Thymus (tissue), 11 donors: ENCODE results near the gene IFITM10. TPM values are rescaled to one million over a fixed set of nuclear protein-coding genes. Genes with fewer than 3 reads are reported as not detected.
"Not testable (repeated sequence)": the region's sequence is repeated elsewhere in the genome, so short reads cannot be mapped to it uniquely, and the experiment has no call there.

Experiments used
- DNase-seq, 9 donors: peaks; one replicate each; pipeline ENCODE4 v3.0.0-alpha.2; 2013; ENCODE audit warnings: low spot score in 9 of 9, low read depth in 6 of 9, missing footprints in 1 of 9
- H3K27ac ChIP-seq, 2 donors: one replicate each; pipeline ENCODE4 v1.5.1; 2013; ENCODE audit warnings: control low read depth in 1 of 2, low read depth in 1 of 2, low read length in 1 of 2, mild to moderate bottlenecking in 1 of 2, moderate library complexity in 1 of 2
- H3K27me3 ChIP-seq, 2 donors: one replicate each; pipeline ENCODE4 v1.5.1; 2013; ENCODE audit warnings: low read length in 1 of 2; ENCODE audit not compliant: control insufficient read depth in 2 of 2, insufficient read depth in 1 of 2
- H3K36me3 ChIP-seq, 2 donors: one replicate each; pipeline ENCODE4 v1.5.1; 2013; ENCODE audit warnings: low read length in 1 of 2, mild to moderate bottlenecking in 1 of 2, moderate library complexity in 1 of 2; ENCODE audit not compliant: control insufficient read depth in 2 of 2, insufficient read depth in 2 of 2
- H3K4me1 ChIP-seq, 2 donors: one replicate each; pipeline ENCODE4 v1.5.1; 2013; ENCODE audit warnings: low read length in 2 of 2; ENCODE audit not compliant: control insufficient read depth in 2 of 2, insufficient read depth in 2 of 2
- H3K4me3 ChIP-seq, 2 donors: one replicate each; pipeline ENCODE4 v1.5.1; 2013; ENCODE audit warnings: low read length in 2 of 2, control low read depth in 1 of 2, mild to moderate bottlenecking in 1 of 2
- H3K9me3 ChIP-seq, 2 donors: one replicate each; pipeline ENCODE4 v1.5.1; 2013; ENCODE audit warnings: low read length in 1 of 2, mild to moderate bottlenecking in 1 of 2; ENCODE audit not compliant: control insufficient read depth in 2 of 2, insufficient read depth in 1 of 2
- WGBS: extraction: QIAGEN DNeasy Blood & Tissue Kit; methylation state at CpG from one replicate; pipeline ENCODE4 v1.1.7; 2013; 5-methylcytosine and 5-hydroxymethylcytosine counted together
- polyA plus RNA-seq: library from polyadenylated mRNA; stranded (reverse); fragments of 200-250 nt; gene quantifications from one replicate; pipeline ENCODE4 v1.2.3, GENCODE V29; 2013
- total RNA-seq: library from RNA; stranded (reverse); fragments of 120-200 nt; gene quantifications from one replicate; pipeline ENCODE4 v1.2.4, GENCODE V29; 2013
- donor health status: healthy.

The IFITM10 gene
- total and polyA plus RNA-seq, 2 donors, result 0.14 to 0.80 TPM

DNA sequence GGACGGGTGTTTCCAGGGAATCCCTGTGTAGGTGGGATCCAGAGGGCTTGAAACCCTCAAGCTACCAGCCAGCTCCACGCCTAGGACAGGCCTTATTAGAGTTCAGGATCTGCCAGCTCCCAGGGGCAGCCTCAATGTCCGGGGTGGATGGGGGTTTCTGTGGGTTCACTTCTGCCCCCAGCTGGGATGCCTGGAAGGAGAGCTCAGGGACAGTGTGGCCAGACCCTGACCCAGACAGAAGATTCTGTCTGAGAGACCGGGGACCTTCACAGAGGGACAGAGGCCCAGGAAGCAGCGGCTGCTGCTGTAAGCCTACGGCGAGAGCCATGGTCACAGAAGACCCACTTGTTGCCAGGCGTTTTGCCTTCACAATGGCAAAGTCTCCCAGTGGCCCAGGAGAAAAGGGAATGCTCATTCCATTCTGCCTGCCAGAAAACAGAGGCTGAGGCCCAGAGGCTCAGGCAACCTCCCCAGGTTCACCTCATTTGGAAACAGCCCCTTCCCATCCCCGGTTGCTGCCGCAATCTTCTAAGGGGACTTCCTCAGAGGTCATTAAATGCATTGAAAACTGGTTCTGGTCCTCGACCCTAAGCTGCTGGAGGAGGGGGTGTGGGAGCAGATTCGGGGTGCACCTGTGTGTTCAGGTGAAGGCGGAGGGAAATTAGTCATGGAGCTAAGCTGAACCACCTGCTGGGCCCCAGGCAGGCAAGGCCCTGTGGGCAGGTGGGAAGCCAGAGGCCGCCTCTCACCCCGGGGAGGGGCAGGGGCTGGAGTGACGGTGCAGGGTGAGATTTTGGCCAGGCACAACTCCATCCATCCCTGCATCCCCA lies 58.3 kb downstream of the IFITM10 start:
- no peak for DNase-seq
- 95% methylated on average over 16 of the region's 16 CpGs for WGBS
- H3K9me3 ChIP-seq, result peaks cover 0 to 3% of the 10 kb centered on the region in 2 donors
- H3K4me1 ChIP-seq, result peaks cover 0 to 13% of the 10 kb centered on the region in 2 donors
- peaks cover 5 to 29% of the 10 kb centered on the region in 2 donors for H3K27me3 ChIP-seq
- H3K36me3 ChIP-seq, result no peaks in the 10 kb centered on the region
- no peak overlapping the region for H3K4me3 ChIP-seq
- no peak overlapping the region for H3K27ac ChIP-seq

DNA sequence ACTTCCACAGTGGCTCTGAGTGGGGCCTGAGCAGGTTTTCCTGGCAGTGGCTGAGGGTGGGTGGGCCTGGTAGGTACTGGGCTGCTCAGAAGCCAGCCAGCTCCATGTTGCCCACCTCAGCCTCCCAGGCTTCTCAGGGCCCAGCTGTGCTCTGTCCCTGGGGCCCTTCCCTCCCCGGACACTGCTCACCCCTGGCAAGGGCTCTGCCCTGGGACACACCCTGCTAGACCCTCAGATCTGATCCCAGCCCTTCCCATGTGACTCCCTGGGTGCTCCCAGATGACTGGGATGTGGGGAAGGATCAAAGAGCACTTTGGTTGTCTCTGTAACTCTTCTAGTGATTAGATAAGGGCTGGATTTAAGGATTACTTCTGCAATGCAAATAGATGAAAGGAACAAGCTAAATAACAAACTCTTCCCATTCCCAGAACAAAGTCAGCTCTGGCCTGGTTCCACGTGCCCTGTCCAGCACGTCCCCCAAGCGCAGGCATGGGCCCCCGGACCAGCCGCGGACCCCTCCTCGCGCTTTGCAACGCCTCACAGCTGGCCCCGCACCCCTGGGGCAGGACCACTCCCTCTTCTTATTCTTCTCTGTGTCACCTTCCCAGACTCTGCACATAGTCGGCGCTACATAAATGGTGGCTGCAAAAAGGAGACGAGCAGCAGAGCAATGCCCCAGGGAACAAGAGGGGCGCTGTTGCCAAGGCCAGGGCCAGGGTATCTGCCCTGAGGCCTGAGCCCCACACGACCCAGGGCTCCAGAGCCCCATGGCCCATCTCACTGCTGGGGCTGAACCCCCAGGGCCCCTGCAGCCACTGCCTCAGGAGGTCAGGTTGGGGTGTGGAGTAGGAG lies 59.1 kb downstream of the IFITM10 start:
- Histone ChIP-seq H3K4me1 (peaks cover 0 to 13% of the 10 kb centered on the region in 2 donors), H3K36me3 (no peaks in the 10 kb centered on the region), H3K27me3 (peaks cover 5 to 29% of the 10 kb centered on the region in 2 donors), H3K27ac (no peak overlapping the region), H3K4me3 (no peak overlapping the region), H3K9me3 (peaks cover 0 to 3% of the 10 kb centered on the region in 2 donors)
- DNase-seq, result no peak
- WGBS, result 95% methylated on average over 16 of the region's 16 CpGs

DNA sequence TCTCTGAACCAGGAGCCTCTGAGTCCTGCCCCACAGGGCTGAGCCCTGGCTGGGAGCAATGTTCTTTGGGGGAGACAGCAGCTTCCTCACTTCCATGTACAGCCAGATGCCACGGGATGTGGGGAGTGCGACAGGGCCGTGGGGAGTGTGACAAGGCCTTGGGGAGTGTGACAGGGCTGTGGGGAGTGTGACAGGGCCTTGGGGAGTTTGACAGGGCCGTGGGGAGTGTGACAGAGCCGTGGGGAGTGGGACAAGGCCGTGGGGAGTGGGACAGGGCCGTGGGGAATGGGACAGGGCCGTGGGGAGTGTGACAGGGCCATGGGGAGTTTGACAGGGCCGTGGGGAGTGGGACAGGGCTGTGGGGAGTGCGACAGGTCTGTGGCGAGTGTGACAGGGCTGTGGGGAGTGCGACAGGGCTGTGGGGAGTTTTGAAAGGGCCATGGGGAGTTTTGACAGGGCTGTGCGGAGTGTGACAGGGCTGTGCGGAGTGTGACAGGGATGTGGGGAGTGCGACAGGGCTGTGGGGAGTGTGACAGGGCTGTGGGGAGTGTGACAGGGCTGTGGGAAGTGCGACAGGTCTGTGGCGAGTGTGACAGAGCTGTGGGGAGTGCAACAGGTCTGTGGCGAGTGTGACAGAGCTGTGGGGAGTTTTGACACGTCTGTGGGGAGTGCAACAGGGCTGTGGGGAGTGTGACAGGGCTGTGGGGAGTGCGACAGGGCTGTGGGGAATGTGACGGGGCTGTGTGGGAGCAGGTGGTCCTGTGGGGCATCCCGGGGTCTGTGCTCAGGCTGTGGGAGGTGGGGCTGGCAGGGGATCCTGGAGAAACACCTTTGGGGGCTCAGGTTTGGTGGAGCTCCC lies 60.0 kb downstream of the IFITM10 start:
- Histone ChIP-seq H3K36me3 (no peaks in the 10 kb centered on the region), H3K27ac (no peak overlapping the region), H3K27me3 (peaks cover 5 to 32% of the 10 kb centered on the region in 2 donors), H3K9me3 (peaks cover 0 to 3% of the 10 kb centered on the region in 2 donors), H3K4me3 (no peak overlapping the region), H3K4me1 (peaks cover 0 to 13% of the 10 kb centered on the region in 2 donors)
- WGBS, result 82% methylated on average over 22 of the region's 22 CpGs
- DNase-seq, result no peak

DNA sequence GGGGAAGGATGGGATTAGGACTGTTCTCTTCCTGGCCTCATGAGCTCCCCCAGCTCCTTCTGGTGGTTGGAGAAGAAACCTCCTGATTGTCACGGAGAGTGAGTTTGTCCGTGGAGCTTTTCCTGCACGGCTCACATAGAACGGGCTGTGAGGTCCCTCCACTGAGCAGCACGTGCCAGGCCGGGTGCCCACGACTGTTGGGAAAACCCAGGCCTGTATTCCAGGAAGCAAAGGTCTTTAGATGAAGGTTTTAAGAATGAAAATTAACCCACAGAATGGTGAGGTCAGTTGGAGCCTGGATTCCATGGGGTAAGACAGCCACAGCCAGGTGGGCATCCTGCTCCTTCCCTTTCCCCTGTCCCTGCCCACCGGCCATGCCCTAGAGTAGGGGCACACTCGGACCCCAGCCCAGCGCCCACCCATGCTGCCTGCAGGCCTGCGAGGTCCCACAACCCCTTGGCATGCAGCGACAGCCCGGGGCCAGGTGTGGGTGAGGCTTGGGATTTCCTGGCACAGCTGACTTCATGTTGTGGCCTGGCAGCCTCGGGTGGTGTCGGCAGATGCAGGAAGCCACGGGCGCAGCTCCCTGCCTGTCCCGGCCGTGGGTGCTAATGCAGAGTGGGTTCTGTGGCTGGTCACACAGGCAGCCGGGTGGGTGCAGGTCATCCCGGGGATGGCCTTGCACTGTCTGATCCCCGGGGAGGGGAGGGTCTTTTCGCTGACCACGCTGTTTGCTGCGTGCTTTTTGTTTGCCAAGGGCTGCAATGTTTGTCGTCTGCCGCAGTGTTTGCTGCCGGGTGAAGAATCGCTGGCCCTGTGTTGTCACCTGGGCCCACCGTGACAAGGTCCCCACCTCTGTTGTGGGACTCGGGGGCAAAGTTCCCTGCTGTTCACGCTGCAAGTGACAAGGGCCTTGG lies 60.9 kb downstream of the IFITM10 start:
- H3K4me3 ChIP-seq, H3K36me3 ChIP-seq, H3K9me3 ChIP-seq, H3K27ac ChIP-seq, DNase-seq: not testable (repeated sequence)
- WGBS, result 54% methylated on average over 30 of the region's 32 CpGs
- peaks cover 5 to 27% of the 10 kb centered on the region in 2 donors for H3K27me3 ChIP-seq
- H3K4me1 ChIP-seq, result peaks cover 0 to 13% of the 10 kb centered on the region in 2 donors

DNA sequence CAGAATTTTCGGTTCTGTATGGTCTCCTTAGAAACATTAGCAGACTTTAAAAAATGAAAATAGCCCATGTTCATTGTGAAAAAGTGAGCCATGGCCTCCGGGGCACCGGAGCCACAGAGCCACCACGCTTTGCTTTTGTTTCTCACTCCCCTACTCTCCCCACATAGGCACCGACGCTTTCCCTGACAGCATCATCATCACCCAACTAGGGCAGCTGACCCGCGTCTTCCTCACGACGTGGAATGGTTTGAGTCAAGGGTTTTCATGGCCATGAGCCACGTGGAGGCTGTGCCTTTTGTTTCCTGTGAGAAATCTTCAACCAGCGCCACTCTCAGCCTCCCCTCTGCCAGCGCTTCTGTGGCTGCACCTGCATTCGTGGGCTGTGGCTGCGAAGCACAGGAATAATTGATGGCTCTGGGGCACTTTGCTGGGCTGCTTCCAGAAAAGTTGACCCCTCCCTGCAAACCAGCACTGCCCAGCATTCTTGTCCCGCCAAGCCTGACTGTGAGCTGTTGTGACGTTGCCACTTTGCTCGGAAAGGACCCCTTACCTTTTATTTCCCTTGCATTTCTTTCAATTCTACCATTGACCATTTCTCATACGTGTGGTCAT lies 62.0 kb downstream of the IFITM10 start:
- H3K27me3 ChIP-seq, result peaks cover 5 to 21% of the 10 kb centered on the region in 2 donors
- H3K36me3 ChIP-seq, H3K9me3 ChIP-seq, DNase-seq, H3K4me3 ChIP-seq, H3K27ac ChIP-seq, H3K4me1 ChIP-seq: not testable (repeated sequence)
- 41% methylated on average over 19 of the region's 19 CpGs for WGBS

DNA sequence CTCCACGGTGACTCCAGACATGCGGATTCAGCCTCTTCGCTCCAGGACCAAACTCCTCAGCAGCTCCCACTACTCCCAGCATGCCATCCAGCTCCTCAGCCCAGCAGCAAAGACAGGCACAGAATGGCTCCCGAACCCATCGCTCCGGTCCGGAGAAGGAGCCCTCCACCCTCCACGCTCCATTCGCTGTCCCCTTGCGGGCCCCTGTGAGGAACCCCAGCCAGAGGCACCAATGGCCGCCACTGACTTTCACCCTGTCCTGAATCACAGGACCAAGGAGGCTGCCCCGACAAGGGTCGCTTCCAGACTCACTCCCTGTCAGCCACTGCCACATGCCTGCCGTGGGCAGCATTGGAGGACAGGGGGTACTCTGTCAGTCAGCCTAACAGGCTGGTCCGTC lies 64.2 kb downstream of the IFITM10 start:
- not testable (repeated sequence) for H3K4me1 ChIP-seq, DNase-seq, H3K9me3 ChIP-seq, H3K4me3 ChIP-seq, H3K36me3 ChIP-seq, H3K27ac ChIP-seq
- WGBS, result 84% methylated on average over 12 of the region's 15 CpGs
- H3K27me3 ChIP-seq, result peaks cover 0 to 16% of the 10 kb centered on the region in 2 donors

DNA sequence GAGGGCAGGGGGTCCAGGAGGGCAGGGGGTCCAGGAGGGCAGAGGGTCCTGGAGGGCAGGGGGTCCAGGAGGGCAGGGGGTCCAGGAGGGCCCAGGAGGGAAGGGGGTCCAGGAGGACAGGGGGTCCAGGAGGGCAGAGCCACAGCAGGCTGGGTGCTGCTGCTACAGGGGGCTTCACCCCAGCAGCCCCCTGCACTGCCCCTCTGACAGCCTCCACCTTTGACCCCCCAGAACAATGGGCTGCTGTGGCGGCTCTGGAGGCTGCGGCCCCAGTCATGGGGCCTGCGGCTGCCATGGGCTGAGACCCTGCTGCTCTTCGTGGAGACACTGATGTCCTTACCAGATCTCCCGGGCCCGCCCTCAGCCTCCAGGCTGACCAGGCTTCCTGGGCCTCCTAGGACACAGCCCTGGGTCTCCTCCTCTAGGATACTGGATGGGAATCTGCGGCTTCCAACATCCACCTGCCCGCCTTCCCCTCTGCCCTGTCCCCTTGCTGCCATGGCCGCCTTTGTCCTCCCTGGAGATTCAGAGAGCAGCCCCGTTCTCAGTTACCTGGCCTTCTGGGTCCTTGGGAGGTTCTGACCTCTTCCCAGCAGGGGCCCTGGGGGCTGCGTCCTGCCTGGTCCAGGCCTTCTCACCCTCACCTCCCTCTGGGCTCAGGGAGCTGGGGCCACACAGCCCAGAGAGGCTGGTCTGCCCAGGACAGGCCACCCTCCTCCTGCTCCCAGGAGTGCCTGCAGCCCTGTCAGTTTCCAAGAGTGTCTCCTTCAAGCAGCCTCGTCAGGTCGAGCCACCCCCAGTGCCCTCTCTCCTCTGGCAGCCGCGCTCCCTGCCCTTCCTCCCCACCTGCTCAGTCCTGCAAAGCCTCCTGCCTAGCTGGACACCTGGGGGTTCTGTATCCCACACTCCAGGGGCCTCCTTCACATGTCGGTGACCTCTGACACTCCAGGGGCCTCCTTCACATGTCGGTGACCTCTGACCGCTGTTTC lies 65.2 kb downstream of the IFITM10 start:
- H3K4me1 ChIP-seq, DNase-seq: not testable (repeated sequence)

More for the DNA sequence above, 65.2 kb downstream of the IFITM10 start:
- 90% methylated on average over 16 of the region's 18 CpGs for WGBS
- not testable (repeated sequence) for H3K36me3 ChIP-seq, H3K27me3 ChIP-seq, H3K9me3 ChIP-seq, H3K4me3 ChIP-seq, H3K27ac ChIP-seq
